OCI-LY3 (cell line): ENCODE data around the gene ZNF296.

Experiments
- H2AFZ ChIP-seq: fragments of 200-600, 300-600 bp; shearing (Covaris generic); 2 replicates; pipeline ENCODE4 v1.6.0; 2014; ENCODE audit warnings: antibody characterized with exemption, low read depth, low read length
- H3K27ac ChIP-seq: fragments of 200-600, 300-600 bp; sonication (generic); 2 replicates; pipeline ENCODE4 v1.5.1; 2014; ENCODE audit warnings: mild to moderate bottlenecking, low read length, moderate library complexity, mixed read lengths
- H3K27me3 ChIP-seq: fragments of 200-600, 300-600 bp; sonication (generic); 2 replicates; pipeline ENCODE4 v1.6.1; 2014; ENCODE audit warnings: low read depth, low read length, mixed read lengths
- H3K36me3 ChIP-seq: fragments of 200-600, 300-600 bp; sonication (generic); replicated peaks from 2 replicates; pipeline ENCODE3; 2014; ENCODE audit warnings: low read depth, low read length, mixed read lengths
- H3K4me1 ChIP-seq: fragments of 300-600, 200-600 bp; sonication (generic); 2 replicates; pipeline ENCODE4 v1.6.1; 2014; ENCODE audit warnings: low read length, mixed read lengths
- H3K4me2 ChIP-seq: fragments of 200-600, 300-600 bp; sonication (generic); 2 replicates; pipeline ENCODE4 v1.6.1; 2014; ENCODE audit warnings: low read length, mixed read lengths
- H3K4me3 ChIP-seq: fragments of 300-600, 200-600 bp; sonication (generic); 2 replicates; pipeline ENCODE4 v1.5.1; 2014; ENCODE audit warnings: antibody characterized with exemption, mild to moderate bottlenecking, low read length, moderate library complexity
- H3K79me2 ChIP-seq: fragments of 300-600, 200-600 bp; shearing (Covaris generic); 2 replicates; pipeline ENCODE4 v1.6.1; 2014; ENCODE audit warnings: mild to moderate bottlenecking, low read length, mixed read lengths
- H3K9ac ChIP-seq: fragments of 300-600, 200-600 bp; shearing (Covaris generic); 2 replicates; pipeline ENCODE4 v1.6.0; 2014; ENCODE audit warnings: mild to moderate bottlenecking, low read length, moderate library complexity
- H3K9me3 ChIP-seq: fragments of 200-600, 300-600 bp; shearing (Covaris generic); 2 replicates; pipeline ENCODE4 v1.6.1; 2014; ENCODE audit warnings: low read length, mixed read lengths; ENCODE audit not compliant: insufficient read depth
- H4K20me1 ChIP-seq: fragments of 200-600, 300-600 bp; sonication (generic); 2 replicates; pipeline ENCODE4 v1.6.1; 2016; ENCODE audit warnings: low read length, mixed read lengths; ENCODE audit not compliant: insufficient read depth
- EZH2phosphoT487 ChIP-seq: fragments of 200-600 bp; shearing (Covaris generic); IDR thresholded peaks from 2 replicates; pipeline ENCODE4 v1.6.1; 2018; ENCODE audit warnings: antibody characterized with exemption, mixed run types, low read depth
- TF ChIP-seq, protein P1 (sequence below): fragments of 200-600, 300-600 bp; sonication (generic); IDR thresholded peaks from 2 replicates; pipeline ENCODE4 v1.5.1; 2014; ENCODE audit warnings: antibody characterized with exemption, low read length, low read depth

The ZNF296 gene

DNA sequence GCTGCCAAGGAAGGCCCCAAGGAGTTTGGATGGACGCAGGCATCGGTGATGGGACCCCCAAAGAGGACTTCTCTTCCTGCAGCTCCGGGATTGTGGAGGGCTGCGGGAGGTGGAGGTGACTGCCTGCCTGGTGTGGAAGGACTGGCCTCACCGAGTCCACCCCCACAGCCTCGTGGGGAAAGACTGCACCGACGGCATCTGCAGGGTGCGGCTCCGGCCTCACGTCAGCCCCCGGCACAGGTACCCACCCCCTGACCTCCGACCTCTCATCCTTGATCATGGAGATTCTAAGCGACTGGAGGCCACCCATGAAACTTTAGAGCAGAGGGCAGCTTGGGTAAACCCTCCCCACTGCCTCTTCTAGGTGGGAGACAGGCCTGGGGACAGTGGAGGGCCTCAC, 54.3 kb downstream of the ZNF296 start:
- Histone ChIP-seq H3K9me3 (no peaks in the 10 kb centered on the region), H3K27me3 (no peaks in the 10 kb centered on the region), H3K4me1 (peaks cover 10% of the 10 kb centered on the region), H3K4me3 (no peak overlapping the region), H3K79me2 (peaks cover 10% of the 10 kb centered on the region; the same call in 1 of the 2 replicates), H3K27ac (no peak overlapping the region), H3K9ac (no peak overlapping the region), H4K20me1 (no peaks in the 10 kb centered on the region), H3K4me2 (no peak overlapping the region), H3K36me3 (peaks cover 32% of the 10 kb centered on the region), H2AFZ (no peak overlapping the region)
- TF ChIP-seq, protein P1, sequence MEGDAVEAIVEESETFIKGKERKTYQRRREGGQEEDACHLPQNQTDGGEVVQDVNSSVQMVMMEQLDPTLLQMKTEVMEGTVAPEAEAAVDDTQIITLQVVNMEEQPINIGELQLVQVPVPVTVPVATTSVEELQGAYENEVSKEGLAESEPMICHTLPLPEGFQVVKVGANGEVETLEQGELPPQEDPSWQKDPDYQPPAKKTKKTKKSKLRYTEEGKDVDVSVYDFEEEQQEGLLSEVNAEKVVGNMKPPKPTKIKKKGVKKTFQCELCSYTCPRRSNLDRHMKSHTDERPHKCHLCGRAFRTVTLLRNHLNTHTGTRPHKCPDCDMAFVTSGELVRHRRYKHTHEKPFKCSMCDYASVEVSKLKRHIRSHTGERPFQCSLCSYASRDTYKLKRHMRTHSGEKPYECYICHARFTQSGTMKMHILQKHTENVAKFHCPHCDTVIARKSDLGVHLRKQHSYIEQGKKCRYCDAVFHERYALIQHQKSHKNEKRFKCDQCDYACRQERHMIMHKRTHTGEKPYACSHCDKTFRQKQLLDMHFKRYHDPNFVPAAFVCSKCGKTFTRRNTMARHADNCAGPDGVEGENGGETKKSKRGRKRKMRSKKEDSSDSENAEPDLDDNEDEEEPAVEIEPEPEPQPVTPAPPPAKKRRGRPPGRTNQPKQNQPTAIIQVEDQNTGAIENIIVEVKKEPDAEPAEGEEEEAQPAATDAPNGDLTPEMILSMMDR, result no peak
- TF ChIP-seq EZH2phosphoT487, result no peak
